ENCODE data around the gene RNF103. TPM values are rescaled to one million over a fixed set of nuclear protein-coding genes. Genes with fewer than 3 reads are reported as not detected.

RNF103 gene
- total and polyA plus RNA-seq, 2 of the 13 experiments (the other 11 are each of a cell fraction or from before 2014, with no cell fraction given): 19.8 to 21.1 TPM

DNA sequence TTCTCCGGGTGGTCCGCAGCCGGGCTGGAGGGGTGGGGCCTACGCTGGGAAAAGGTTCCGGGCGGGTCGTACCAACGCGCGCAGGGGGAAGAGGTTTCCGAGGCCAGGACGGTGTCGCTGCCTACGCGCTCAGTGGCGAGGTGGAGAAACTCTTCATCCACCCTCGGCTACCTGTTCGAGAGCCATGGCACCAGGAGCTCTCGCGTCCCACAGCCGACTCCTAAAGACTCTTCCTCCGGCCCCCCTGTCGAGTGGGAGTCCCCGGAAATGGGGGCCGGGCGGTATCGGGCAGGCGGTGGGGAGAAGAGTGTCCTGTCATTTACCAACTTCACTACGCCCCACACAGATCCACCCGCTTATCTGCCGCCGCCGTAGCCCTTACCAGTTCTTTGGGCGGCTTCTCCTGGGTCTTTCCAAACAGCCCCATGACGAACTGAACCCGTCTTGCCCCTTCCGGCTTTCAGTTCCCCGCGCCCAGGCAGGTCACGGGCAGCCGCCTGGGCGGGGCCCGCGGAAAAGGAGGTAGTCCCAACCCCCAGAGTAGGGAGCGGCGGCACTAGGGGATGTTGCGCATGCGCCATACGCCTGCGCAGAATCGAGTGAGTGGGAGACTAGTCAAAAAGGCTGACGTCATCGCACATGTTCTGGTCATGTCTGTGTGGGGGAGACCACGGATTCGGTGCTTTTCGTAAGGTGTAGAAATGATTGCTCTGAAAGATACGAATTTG is 60.6 kb downstream of the RNF103 start, which contains the start of gene CHMP3 (continued):
- TF ChIP-seq, protein P1, sequence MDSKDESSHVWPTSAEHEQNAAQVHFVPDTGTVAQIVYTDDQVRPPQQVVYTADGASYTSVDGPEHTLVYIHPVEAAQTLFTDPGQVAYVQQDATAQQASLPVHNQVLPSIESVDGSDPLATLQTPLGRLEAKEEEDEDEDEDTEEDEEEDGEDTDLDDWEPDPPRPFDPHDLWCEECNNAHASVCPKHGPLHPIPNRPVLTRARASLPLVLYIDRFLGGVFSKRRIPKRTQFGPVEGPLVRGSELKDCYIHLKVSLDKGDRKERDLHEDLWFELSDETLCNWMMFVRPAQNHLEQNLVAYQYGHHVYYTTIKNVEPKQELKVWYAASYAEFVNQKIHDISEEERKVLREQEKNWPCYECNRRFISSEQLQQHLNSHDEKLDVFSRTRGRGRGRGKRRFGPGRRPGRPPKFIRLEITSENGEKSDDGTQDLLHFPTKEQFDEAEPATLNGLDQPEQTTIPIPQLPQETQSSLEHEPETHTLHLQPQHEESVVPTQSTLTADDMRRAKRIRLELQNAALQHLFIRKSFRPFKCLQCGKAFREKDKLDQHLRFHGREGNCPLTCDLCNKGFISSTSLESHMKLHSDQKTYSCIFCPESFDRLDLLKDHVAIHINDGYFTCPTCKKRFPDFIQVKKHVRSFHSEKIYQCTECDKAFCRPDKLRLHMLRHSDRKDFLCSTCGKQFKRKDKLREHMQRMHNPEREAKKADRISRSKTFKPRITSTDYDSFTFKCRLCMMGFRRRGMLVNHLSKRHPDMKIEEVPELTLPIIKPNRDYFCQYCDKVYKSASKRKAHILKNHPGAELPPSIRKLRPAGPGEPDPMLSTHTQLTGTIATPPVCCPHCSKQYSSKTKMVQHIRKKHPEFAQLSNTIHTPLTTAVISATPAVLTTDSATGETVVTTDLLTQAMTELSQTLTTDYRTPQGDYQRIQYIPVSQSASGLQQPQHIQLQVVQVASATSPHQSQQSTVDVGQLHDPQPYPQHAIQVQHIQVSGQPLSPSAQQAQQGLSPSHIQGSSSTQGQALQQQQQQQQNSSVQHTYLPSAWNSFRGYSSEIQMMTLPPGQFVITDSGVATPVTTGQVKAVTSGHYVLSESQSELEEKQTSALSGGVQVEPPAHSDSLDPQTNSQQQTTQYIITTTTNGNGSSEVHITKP (CRISPR knock-in tag; IDR thresholded peaks at IDR 0.05; ENCODE audit: low read depth): peak; percentile 99
- TF ChIP-seq MEF2D (CRISPR knock-in tag; IDR thresholded peaks at IDR 0.05): peak; percentile 79; the same call in 1 of the 2 replicates
- no peak for TF ChIP-seq JARID2 (CRISPR knock-in tag; IDR thresholded peaks at IDR 0.05; ENCODE audit: insufficient replicate concordance)
- peak; percentile 91 for TF ChIP-seq POGZ (CRISPR knock-in tag; IDR thresholded peaks at IDR 0.05)
- TF ChIP-seq NFIC (IDR thresholded peaks at IDR 0.05; ENCODE audit: low read length): no peak; the same call in 1 of the 2 replicates
- 0 out of 2 replicates have a peak, but pooled peaks have one; percentile 19 for TF ChIP-seq KLF11 (CRISPR knock-in tag; IDR thresholded peaks at IDR 0.05)
- TF ChIP-seq HMG20B (CRISPR knock-in tag; conservative IDR thresholded peaks at IDR 0.05): no peak
- TF ChIP-seq, protein P2, sequence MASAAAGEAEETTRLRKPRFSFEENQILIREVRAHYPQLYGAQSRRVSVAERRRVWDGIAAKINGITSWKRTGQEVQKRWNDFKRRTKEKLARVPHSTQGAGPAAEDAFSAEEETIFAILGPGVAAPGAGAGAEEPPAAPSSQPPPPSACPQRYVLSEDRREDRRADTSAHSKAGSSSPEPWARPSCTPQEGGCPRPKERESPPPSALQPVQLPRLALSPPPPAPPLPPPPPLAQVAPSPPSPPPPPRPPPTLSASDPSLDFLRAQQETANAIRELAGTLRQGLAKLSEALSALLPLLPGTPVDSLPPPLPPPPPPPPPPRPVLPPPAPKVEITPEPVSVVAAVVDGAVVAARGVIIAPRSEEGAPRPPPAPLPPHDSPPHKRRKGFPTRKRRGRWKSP (CRISPR knock-in tag; IDR thresholded peaks at IDR 0.05): peak; percentile 78
- TF ChIP-seq, protein P3, sequence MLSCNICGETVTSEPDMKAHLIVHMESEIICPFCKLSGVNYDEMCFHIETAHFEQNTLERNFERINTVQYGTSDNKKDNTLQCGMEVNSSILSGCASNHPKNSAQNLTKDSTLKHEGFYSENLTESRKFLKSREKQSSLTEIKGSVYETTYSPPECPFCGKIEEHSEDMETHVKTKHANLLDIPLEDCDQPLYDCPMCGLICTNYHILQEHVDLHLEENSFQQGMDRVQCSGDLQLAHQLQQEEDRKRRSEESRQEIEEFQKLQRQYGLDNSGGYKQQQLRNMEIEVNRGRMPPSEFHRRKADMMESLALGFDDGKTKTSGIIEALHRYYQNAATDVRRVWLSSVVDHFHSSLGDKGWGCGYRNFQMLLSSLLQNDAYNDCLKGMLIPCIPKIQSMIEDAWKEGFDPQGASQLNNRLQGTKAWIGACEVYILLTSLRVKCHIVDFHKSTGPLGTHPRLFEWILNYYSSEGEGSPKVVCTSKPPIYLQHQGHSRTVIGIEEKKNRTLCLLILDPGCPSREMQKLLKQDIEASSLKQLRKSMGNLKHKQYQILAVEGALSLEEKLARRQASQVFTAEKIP (CRISPR knock-in tag; IDR thresholded peaks at IDR 0.05; ENCODE audit: borderline replicate concordance): no peak
- TF ChIP-seq WIZ (CRISPR knock-in tag; IDR thresholded peaks at IDR 0.05): no peak
- no peak for TF ChIP-seq NFRKB (IDR thresholded peaks at IDR 0.05)
- TF ChIP-seq, protein P4, sequence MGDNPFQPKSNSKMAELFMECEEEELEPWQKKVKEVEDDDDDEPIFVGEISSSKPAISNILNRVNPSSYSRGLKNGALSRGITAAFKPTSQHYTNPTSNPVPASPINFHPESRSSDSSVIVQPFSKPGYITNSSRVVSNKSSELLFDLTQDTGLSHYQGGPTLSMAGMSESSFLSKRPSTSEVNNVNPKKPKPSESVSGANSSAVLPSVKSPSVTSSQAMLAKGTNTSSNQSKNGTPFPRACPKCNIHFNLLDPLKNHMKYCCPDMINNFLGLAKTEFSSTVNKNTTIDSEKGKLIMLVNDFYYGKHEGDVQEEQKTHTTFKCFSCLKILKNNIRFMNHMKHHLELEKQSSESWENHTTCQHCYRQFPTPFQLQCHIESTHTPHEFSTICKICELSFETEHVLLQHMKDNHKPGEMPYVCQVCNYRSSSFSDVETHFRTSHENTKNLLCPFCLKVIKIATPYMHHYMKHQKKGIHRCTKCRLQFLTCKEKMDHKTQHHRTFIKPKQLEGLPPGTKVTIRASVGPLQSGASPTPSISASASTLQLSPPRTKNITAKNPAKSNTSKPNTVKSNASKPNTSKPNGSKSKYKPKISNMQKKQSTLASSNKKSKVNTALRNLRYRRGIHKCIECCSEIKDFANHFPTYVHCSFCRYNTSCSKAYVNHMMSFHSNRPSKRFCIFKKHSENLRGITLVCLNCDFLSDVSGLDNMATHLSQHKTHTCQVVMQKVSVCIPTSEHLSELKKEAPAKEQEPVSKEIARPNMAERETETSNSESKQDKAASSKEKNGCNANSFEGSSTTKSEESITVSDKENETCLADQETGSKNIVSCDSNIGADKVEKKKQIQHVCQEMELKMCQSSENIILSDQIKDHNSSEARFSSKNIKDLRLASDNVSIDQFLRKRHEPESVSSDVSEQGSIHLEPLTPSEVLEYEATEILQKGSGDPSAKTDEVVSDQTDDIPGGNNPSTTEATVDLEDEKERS (CRISPR knock-in tag; IDR thresholded peaks at IDR 0.05): peak; percentile 83; the same call in 1 of the 2 replicates
- peak; percentile 24 for TF ChIP-seq IKZF4 (CRISPR knock-in tag; IDR thresholded peaks at IDR 0.05; ENCODE audit: borderline replicate concordance, low read depth, not compliant biosample characterization)
- no peak for TF ChIP-seq ZNF83 (CRISPR knock-in tag; IDR thresholded peaks at IDR 0.05; ENCODE audit: borderline replicate concordance)
- peak; percentile 61; the same call in 1 of the 2 replicates for TF ChIP-seq ZFY (CRISPR knock-in tag; IDR thresholded peaks at IDR 0.05)
- TF ChIP-seq, protein P5, sequence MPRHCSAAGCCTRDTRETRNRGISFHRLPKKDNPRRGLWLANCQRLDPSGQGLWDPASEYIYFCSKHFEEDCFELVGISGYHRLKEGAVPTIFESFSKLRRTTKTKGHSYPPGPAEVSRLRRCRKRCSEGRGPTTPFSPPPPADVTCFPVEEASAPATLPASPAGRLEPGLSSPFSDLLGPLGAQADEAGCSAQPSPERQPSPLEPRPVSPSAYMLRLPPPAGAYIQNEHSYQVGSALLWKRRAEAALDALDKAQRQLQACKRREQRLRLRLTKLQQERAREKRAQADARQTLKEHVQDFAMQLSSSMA (CRISPR knock-in tag; IDR thresholded peaks at IDR 0.05): peak; percentile 82
- TF ChIP-seq ZIK1 (CRISPR knock-in tag; IDR thresholded peaks at IDR 0.05; ENCODE audit: borderline replicate concordance, low read depth): peak; percentile 85
- TF ChIP-seq ZNF878 (CRISPR knock-in tag; IDR thresholded peaks at IDR 0.05): peak; percentile 96
- no peak for TF ChIP-seq CC2D1A (CRISPR knock-in tag; IDR thresholded peaks at IDR 0.05)

Data from HepG2 (cell line).